H9 (cell line): ENCODE measurements around the gene MT4. TPM values are rescaled to one million over a fixed set of nuclear protein-coding genes. Genes with fewer than 3 reads are reported as not detected.

Source experiments
- DNase-seq: peaks from one replicate; pipeline ENCODE4 v3.0.0-alpha.2; 2017
- H2AFZ ChIP-seq: one replicate; pipeline ENCODE4 v1.6.1; 2013; ENCODE audit warnings: mild to moderate bottlenecking, low read length, control low read depth, moderate library complexity
- H2AK5ac ChIP-seq: 2 replicates; pipeline ENCODE4 v1.6.1; 2013; ENCODE audit warnings: low read length, control low read depth, mixed read lengths; ENCODE audit not compliant: insufficient read length
- H2BK120ac ChIP-seq: one replicate; pipeline ENCODE4 v1.6.1; 2013; ENCODE audit warnings: low read depth, mild to moderate bottlenecking, low read length, control low read depth, inconsistent platforms; ENCODE audit not compliant: poor library complexity, severe bottlenecking
- H2BK12ac ChIP-seq: 2 replicates; pipeline ENCODE4 v1.6.1; 2013; ENCODE audit warnings: low read length, control low read depth, mixed read lengths, low read depth; ENCODE audit not compliant: insufficient read length
- H2BK15ac ChIP-seq: 2 replicates; pipeline ENCODE4 v1.6.1; 2013; ENCODE audit warnings: low read depth, low read length, control low read depth
- H2BK20ac ChIP-seq: one replicate; pipeline ENCODE4 v1.6.1; 2013; ENCODE audit warnings: low read depth, mild to moderate bottlenecking, low read length, control low read depth, inconsistent platforms; ENCODE audit not compliant: poor library complexity, severe bottlenecking
- H2BK5ac ChIP-seq: 2 replicates; pipeline ENCODE4 v1.6.1; 2013; ENCODE audit warnings: low read length, control low read depth, mixed read lengths; ENCODE audit not compliant: insufficient read length
- H3K14ac ChIP-seq: 2 replicates; pipeline ENCODE4 v1.6.1; 2013; ENCODE audit warnings: low read length, control low read depth; ENCODE audit not compliant: insufficient read depth
- H3K18ac ChIP-seq: 2 replicates; pipeline ENCODE4 v1.6.1; 2013; ENCODE audit warnings: low read depth, mild to moderate bottlenecking, mixed read lengths, low read length, control low read depth; ENCODE audit not compliant: insufficient read length
- H3K23ac ChIP-seq: 2 replicates; pipeline ENCODE4 v1.6.1; 2013; ENCODE audit warnings: low read length, control low read depth, mixed read lengths, low read depth; ENCODE audit not compliant: insufficient read length
- H3K23me2 ChIP-seq: 2 replicates; pipeline ENCODE4 v1.6.1; 2013; ENCODE audit warnings: low read depth, mild to moderate bottlenecking, mixed read lengths, low read length, control low read depth; ENCODE audit not compliant: insufficient read length, poor library complexity, severe bottlenecking
- H3K27ac ChIP-seq: 2 replicates; pipeline ENCODE4 v1.5.1; 2013; ENCODE audit warnings: low read length, control low read depth, mixed read lengths, low read depth; ENCODE audit not compliant: insufficient read length
- H3K27me3 ChIP-seq: 2 replicates; pipeline ENCODE4 v1.6.1; 2013; ENCODE audit warnings: low read length, control low read depth, inconsistent platforms; ENCODE audit not compliant: insufficient read depth
- H3K4ac ChIP-seq: 2 replicates; pipeline ENCODE4 v1.6.1; 2013; ENCODE audit warnings: low read depth, mild to moderate bottlenecking, control low read depth, inconsistent platforms, low read length, moderate library complexity
- H3K4me1 ChIP-seq: 2 replicates; pipeline ENCODE4 v1.6.1; 2013; ENCODE audit warnings: low read length, control low read depth, inconsistent platforms; ENCODE audit not compliant: insufficient read depth
- H3K4me2 ChIP-seq: 2 replicates; pipeline ENCODE4 v1.6.1; 2013; ENCODE audit warnings: low read length, control low read depth, mixed read lengths; ENCODE audit not compliant: insufficient read length, insufficient read depth
- H3K56ac ChIP-seq: 2 replicates; pipeline ENCODE4 v1.6.1; 2013; ENCODE audit warnings: low read depth, mild to moderate bottlenecking, mixed read lengths, low read length, control low read depth; ENCODE audit not compliant: insufficient read length
- H3K79me1 ChIP-seq: 2 replicates; pipeline ENCODE4 v1.6.1; 2013; ENCODE audit warnings: low read depth, mild to moderate bottlenecking, moderate library complexity, low read length, control low read depth, inconsistent platforms; ENCODE audit not compliant: insufficient read depth, poor library complexity, severe bottlenecking
- H3K79me2 ChIP-seq: 2 replicates; pipeline ENCODE4 v1.6.1; 2013; ENCODE audit warnings: low read length, control low read depth, inconsistent platforms; ENCODE audit not compliant: insufficient read depth
- H3K9ac ChIP-seq: 2 replicates; pipeline ENCODE4 v1.6.1; 2013; ENCODE audit warnings: low read length, control low read depth, mixed read lengths; ENCODE audit not compliant: insufficient read length; ENCODE audit errors: extremely low read depth
- H3K9me3 ChIP-seq: one replicate; pipeline ENCODE4 v1.6.1; 2013; ENCODE audit warnings: low read depth, low read length, inconsistent platforms; ENCODE audit not compliant: control insufficient read depth
- H3T11ph ChIP-seq: one replicate; pipeline ENCODE4 v1.6.1; 2013; ENCODE audit warnings: mild to moderate bottlenecking, low read length, control low read depth, inconsistent platforms
- H4K20me1 ChIP-seq: one replicate; pipeline ENCODE4 v1.6.1; 2013; ENCODE audit not compliant: control insufficient read depth, insufficient read length, insufficient read depth
- H4K5ac ChIP-seq: 2 replicates; pipeline ENCODE4 v1.6.1; 2013; ENCODE audit warnings: low read depth, mild to moderate bottlenecking, mixed read lengths, low read length, control low read depth; ENCODE audit not compliant: insufficient read length
- H4K8ac ChIP-seq: replicated peaks from 2 replicates; pipeline ENCODE4 v1.6.1; 2013; ENCODE audit warnings: low read length, control low read depth, mixed read lengths, low read depth; ENCODE audit not compliant: insufficient read length
- H4K91ac ChIP-seq: 2 replicates; pipeline ENCODE4 v1.6.1; 2013; ENCODE audit warnings: low read depth, mild to moderate bottlenecking, moderate library complexity, mixed read lengths, low read length, control low read depth; ENCODE audit not compliant: insufficient read length
- H3K27ac Mint-ChIP-seq, 3 experiments: 2 replicates in 2 of 3; 3 replicates in 1 of 3; pipeline ENCODE4 v1.8.0; 2020 to 2021; ENCODE audit warnings: mixed read lengths in 3 of 3, mild to moderate bottlenecking in 1 of 3, moderate library complexity in 1 of 3
- H3K27me3 Mint-ChIP-seq: 2 replicates; pipeline ENCODE4 v1.8.0; 2021; ENCODE audit warnings: low read depth, mild to moderate bottlenecking, moderate library complexity, mixed read lengths
- H3K36me3 Mint-ChIP-seq, 3 experiments: 2 replicates in 2 of 3; 3 replicates in 1 of 3; pipeline ENCODE4 v1.8.0; 2020 to 2021; ENCODE audit warnings: low read depth in 3 of 3, mixed read lengths in 3 of 3; ENCODE audit not compliant: insufficient read depth in 1 of 3
- H3K4me1 Mint-ChIP-seq, 2 experiments: 2 replicates each; pipeline ENCODE4 v1.8.0; 2020; ENCODE audit warnings: mixed read lengths in 2 of 2
- H3K4me3 Mint-ChIP-seq, 2 experiments: 2 replicates in 1 of 2; 3 replicates in 1 of 2; pipeline ENCODE4 v1.8.0; 2020 to 2021; ENCODE audit warnings: mild to moderate bottlenecking in 2 of 2, mixed read lengths in 2 of 2, moderate library complexity in 1 of 2
- H3K9me3 Mint-ChIP-seq, 2 experiments: 2 replicates in 1 of 2; 3 replicates in 1 of 2; pipeline ENCODE4 v1.8.0; 2020; ENCODE audit warnings: mild to moderate bottlenecking in 2 of 2, mixed read lengths in 2 of 2, moderate library complexity in 1 of 2
- CTCF ChIP-seq: fragments of 200-600 bp; sonication (generic); conservative IDR thresholded peaks from 3 replicates; pipeline ENCODE4 v1.8.0; 2021; ENCODE audit warnings: antibody characterized with exemption, mild to moderate bottlenecking
- WGBS: extraction: QIAGEN DNeasy Blood & Tissue Kit; methylation state at CpG from one replicate; pipeline ENCODE4 v1.1.7; 2013; ENCODE audit warnings: missing lambda C conversion rate, low lambda C conversion rate, mixed read lengths; ENCODE audit not compliant: insufficient read length; ENCODE audit errors: extremely low coverage; 5-methylcytosine and 5-hydroxymethylcytosine counted together
- total RNA-seq: library from RNA; stranded (reverse); gene quantifications from 2 replicates; pipeline ENCODE4 v1.2.1, GENCODE V29; 2021

MT4 gene
- total RNA-seq, 1 experiment from 2014 or later = not detected

GRCh38 chr16:56603589-56603988 lies 38.7 kb downstream of the MT4 start:
- peak; percentile 74 for DNase-seq
- H4K91ac ChIP-seq = no peak overlapping the region

More at GRCh38 chr16:56603589-56603988, 38.7 kb downstream of the MT4 start:
- peaks cover 2% of the 10 kb centered on the region for H3K23me2 ChIP-seq
- H3K4ac ChIP-seq = no peak overlapping the region
- H3K4me1 ChIP-seq = no peaks in the 10 kb centered on the region
- H3K27me3 ChIP-seq = peaks cover 2% of the 10 kb centered on the region; the same call in 1 of the 2 replicates
- no peak overlapping the region for H2BK15ac ChIP-seq
- H3K27ac Mint-ChIP-seq = no peak overlapping the region
- H2AFZ ChIP-seq = no peak overlapping the region
- no peaks in the 10 kb centered on the region for H3K79me1 ChIP-seq
- peak; percentile 61 for TF ChIP-seq CTCF
- H3K9ac ChIP-seq = no peak overlapping the region
- H3K4me3 Mint-ChIP-seq = no peak overlapping the region
- H3K56ac ChIP-seq = no peak overlapping the region
- no peaks in the 10 kb centered on the region for H4K20me1 ChIP-seq
- H3K4me2 ChIP-seq = no peak overlapping the region
- H3K18ac ChIP-seq = no peak overlapping the region
- no CpG with 5 or more reads among the region's 4 CpGs for WGBS
- no peak overlapping the region for H3K23ac ChIP-seq
- no peak overlapping the region for H4K8ac ChIP-seq
- H3K14ac ChIP-seq = no peak overlapping the region
- H2BK20ac ChIP-seq = no peak overlapping the region
- H3T11ph ChIP-seq = no peak overlapping the region
- no peak overlapping the region for H2BK12ac ChIP-seq
- no peaks in the 10 kb centered on the region for H3K9me3 ChIP-seq
- no peak overlapping the region for H2BK120ac ChIP-seq
- H3K36me3 Mint-ChIP-seq = no peaks in the 10 kb centered on the region
- peaks cover 65% of the 10 kb centered on the region for H3K27me3 Mint-ChIP-seq
- no peak overlapping the region for H3K27ac ChIP-seq
- H3K79me2 ChIP-seq = no peaks in the 10 kb centered on the region
- H3K9me3 Mint-ChIP-seq = no peaks in the 10 kb centered on the region
- H4K5ac ChIP-seq = no peak overlapping the region
- H3K4me1 Mint-ChIP-seq = peaks cover 14 to 21% of the 10 kb centered on the region in 2 experiments
- H2AK5ac ChIP-seq = no peak overlapping the region
- no peak overlapping the region for H2BK5ac ChIP-seq
